Nephron (organoid): Measurements from ENCODE around the gene SLC37A4.
A peak's percentile ranks its signal among the peaks of the same experiment; 100 is the strongest.
"Not testable (repeated sequence)": the region's sequence is repeated elsewhere in the genome, so short reads cannot be mapped to it uniquely, and the experiment has no call there.

Experiments used
- H3K27ac Mint-ChIP-seq, 3 experiments: 2 replicates each; pipeline ENCODE4 v1.8.0; 2020; ENCODE audit warnings: mixed read lengths in 3 of 3, mild to moderate bottlenecking in 2 of 3, moderate library complexity in 1 of 3
- H3K27me3 Mint-ChIP-seq: 2 replicates; pipeline ENCODE4 v1.8.0; 2021; ENCODE audit warnings: low read depth, mild to moderate bottlenecking, moderate library complexity, mixed read lengths
- H3K36me3 Mint-ChIP-seq: 2 replicates; pipeline ENCODE4 v1.8.0; 2020; ENCODE audit warnings: low read depth, mixed read lengths
- H3K4me1 Mint-ChIP-seq: 2 replicates; pipeline ENCODE4 v1.8.0; 2020; ENCODE audit warnings: mixed read lengths
- H3K4me3 Mint-ChIP-seq, 3 experiments: 2 replicates each; pipeline ENCODE4 v1.8.0; 2020; ENCODE audit warnings: mild to moderate bottlenecking in 3 of 3, mixed read lengths in 3 of 3, moderate library complexity in 2 of 3
- H3K9me3 Mint-ChIP-seq: 2 replicates; pipeline ENCODE4 v1.8.0; 2020; ENCODE audit warnings: mixed read lengths
- CTCF ChIP-seq, 3 experiments: fragments of 200-600 bp; sonication (generic); IDR thresholded peaks; one replicate each; pipeline ENCODE4 v1.5.0; 2021; ENCODE audit warnings: antibody characterized with exemption in 3 of 3; ENCODE audit not compliant: unreplicated experiment in 3 of 3

Gene SLC37A4

DNA sequence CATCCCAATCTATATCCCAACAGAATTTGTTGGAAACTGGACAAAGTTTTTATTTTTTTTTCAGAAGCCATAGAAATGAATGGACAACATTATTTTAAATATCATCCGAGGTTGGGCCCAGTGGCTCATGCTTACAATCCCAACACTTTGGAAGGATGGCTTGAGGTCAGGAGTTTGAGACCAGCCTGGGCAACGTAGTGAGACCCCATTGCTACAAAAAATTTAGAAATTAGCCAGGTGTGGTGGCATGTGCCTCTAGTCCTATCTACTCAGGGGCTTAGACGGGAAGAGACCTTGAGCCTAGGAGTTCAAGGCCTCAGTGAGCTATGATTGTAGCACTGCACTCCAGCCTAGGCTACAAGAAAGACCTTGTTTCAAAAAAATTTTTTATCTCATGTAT is 4.1 kb upstream of the SLC37A4 start:
- Mint-ChIP-seq H3K27ac (no peak overlapping the region), H3K4me1 (peaks cover 2% of the 10 kb centered on the region), H3K9me3 (no peaks in the 10 kb centered on the region), H3K27me3 (no peaks in the 10 kb centered on the region), H3K4me3 (no peak overlapping the region), H3K36me3 (no peaks in the 10 kb centered on the region)
- no peak for TF ChIP-seq CTCF (IDR thresholded peaks at IDR 0.05; ENCODE audit: unreplicated experiment in 3 of 3)

DNA sequence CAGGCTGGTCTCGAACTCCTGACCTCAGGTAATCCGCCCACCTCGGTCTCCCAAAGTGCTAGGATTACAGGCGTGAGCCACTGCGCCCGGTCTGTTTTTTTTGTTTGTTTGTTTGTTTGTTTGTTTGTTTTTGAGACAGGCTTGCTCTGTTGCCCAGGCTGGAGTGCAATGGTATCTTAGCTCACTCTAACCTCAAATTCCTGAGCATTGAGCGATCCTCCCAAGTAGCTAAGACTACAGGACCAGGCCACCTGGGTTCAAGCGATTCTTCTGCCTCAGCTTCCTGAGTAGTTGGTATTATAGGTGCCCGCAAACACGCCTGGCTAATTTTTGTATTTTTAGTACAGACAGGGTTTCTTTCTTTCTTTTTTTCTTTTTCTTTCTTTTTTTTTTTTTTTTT is 2.7 kb upstream of the SLC37A4 start:
- H3K4me3 Mint-ChIP-seq, H3K27ac Mint-ChIP-seq, H3K9me3 Mint-ChIP-seq, H3K27me3 Mint-ChIP-seq, H3K36me3 Mint-ChIP-seq: not testable (repeated sequence)
- H3K4me1 Mint-ChIP-seq, result peaks cover 15% of the 10 kb centered on the region

- H3K27ac Mint-ChIP-seq, result no peak overlapping the region
- TF ChIP-seq CTCF (IDR thresholded peaks at IDR 0.05; ENCODE audit: unreplicated experiment in 3 of 3), result no peak
- peaks cover 24% of the 10 kb centered on the region for H3K4me1 Mint-ChIP-seq
- H3K4me3 Mint-ChIP-seq, result peak overlapping the region; percentile 25 to 67 (median 38)
- no peaks in the 10 kb centered on the region for H3K9me3 Mint-ChIP-seq
- H3K27me3 Mint-ChIP-seq, result no peaks in the 10 kb centered on the region
- H3K36me3 Mint-ChIP-seq, result peaks cover 14% of the 10 kb centered on the region
Observed at GRCh38 chr11:119031912-119032280, 1.2 kb upstream of the SLC37A4 start.

GRCh38 chr11:119030029-119030328 is 698 bp downstream of the SLC37A4 start:
- Mint-ChIP-seq H3K4me1 (peaks cover 24% of the 10 kb centered on the region), H3K27me3 (no peaks in the 10 kb centered on the region), H3K4me3 (peak overlapping the region; percentile 84 to 87 (median 86)), H3K27ac (peak overlapping the region; percentile 87 to 98 (median 92)), H3K9me3 (no peaks in the 10 kb centered on the region), H3K36me3 (peaks cover 22% of the 10 kb centered on the region)
- TF ChIP-seq CTCF (IDR thresholded peaks at IDR 0.05; ENCODE audit: unreplicated experiment in 3 of 3), result no peak

GRCh38 chr11:119029340-119030028 is 1.2 kb downstream of the SLC37A4 start:
- Mint-ChIP-seq H3K4me3 (peak overlapping the region; percentile 84 to 87 (median 86)), H3K4me1 (peaks cover 24% of the 10 kb centered on the region), H3K9me3 (no peaks in the 10 kb centered on the region), H3K27me3 (no peaks in the 10 kb centered on the region), H3K36me3 (peaks cover 27% of the 10 kb centered on the region), H3K27ac (peak overlapping the region; percentile 87 to 98 (median 92))
- TF ChIP-seq CTCF (IDR thresholded peaks at IDR 0.05; ENCODE audit: unreplicated experiment in 3 of 3), result no peak

DNA sequence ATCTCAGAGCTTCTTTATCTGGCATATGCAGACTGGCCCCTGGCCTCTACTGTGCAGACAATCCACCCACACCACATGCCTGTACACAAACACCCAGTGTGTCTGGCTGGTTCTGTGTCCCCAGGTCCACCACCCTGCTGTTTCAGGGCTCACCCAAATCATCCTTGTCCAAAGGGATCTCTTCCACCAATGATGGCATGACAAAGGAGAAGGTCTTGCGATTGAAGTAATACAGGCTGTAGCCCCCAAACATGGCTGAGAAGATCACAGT is 1.7 kb downstream of the SLC37A4 start:
- peaks cover 32% of the 10 kb centered on the region for H3K36me3 Mint-ChIP-seq
- no peaks in the 10 kb centered on the region for H3K27me3 Mint-ChIP-seq
- H3K27ac Mint-ChIP-seq, result peak overlapping the region; percentile 87 to 98 (median 92)
- no peaks in the 10 kb centered on the region for H3K9me3 Mint-ChIP-seq
- peak overlapping the region; percentile 84 to 87 (median 86) for H3K4me3 Mint-ChIP-seq
- peaks cover 24% of the 10 kb centered on the region for H3K4me1 Mint-ChIP-seq
- no peak for TF ChIP-seq CTCF (IDR thresholded peaks at IDR 0.05; ENCODE audit: unreplicated experiment in 3 of 3)
